A204.1 (cell line): ENCODE measurements around the gene MBD3L5.
"Not testable (repeated sequence)": the region's sequence is repeated elsewhere in the genome, so short reads cannot be mapped to it uniquely, and the experiment has no call there.

ENCODE experiments used
- FAIRE-seq: peaks from 2 replicates; lab custom pipeline; 2012; peaks lifted over from hg19 to GRCh38; lab: Jason Lieb, UNC

MBD3L5 gene

DNA sequence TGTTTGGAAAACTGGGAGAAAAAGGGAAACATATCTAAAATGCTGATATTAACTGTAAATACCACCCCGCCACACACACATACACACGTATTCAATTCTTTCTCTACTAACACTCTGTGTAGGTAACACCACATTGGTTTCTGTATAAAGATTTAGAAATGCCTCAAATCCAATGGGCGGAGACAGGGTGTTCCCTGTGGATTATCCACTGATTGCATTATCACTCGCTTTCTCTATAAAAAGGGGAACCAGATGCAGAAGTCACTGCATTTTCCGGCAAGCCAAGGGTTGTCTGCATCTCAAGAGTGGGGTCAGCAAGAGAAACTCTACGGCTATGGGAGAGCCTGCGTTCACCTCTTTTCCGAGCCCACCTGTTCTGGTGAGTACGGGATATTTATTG, at the start of gene MBD3L5:
MBD3L5 (plus strand) TSS at position 301 of the 400 bp plus-strand sequence; CDS start at position 335, 34 bp downstream.
- not testable (repeated sequence) for FAIRE-seq

- FAIRE-seq, result no peak
Measured at GRCh38 chr19:6983448-6983847, 46.9 kb upstream of the MBD3L5 start.

- no peak for FAIRE-seq
Measured at GRCh38 chr19:6987850-6988249, 42.5 kb upstream of the MBD3L5 start.

DNA sequence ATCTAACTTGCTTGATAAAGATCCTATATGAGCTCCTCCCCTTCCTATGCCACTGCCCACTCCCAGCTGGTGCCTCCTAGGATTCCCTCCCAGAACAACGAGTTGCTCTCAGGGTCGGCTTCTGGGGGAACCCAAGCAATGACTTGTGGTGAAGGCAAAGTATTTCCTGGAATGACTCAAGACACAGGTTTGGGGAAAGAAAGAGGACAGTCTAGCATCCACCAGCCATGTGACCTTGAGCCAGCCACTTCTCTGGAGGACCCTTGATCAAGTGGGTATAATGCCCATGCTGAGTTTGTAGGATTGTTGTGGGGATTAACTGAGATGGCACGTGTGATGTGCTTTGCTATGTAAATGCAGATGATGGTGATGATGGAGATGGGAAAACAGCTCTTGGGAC, 42.1 kb upstream of the MBD3L5 start:
- FAIRE-seq, result no peak

DNA sequence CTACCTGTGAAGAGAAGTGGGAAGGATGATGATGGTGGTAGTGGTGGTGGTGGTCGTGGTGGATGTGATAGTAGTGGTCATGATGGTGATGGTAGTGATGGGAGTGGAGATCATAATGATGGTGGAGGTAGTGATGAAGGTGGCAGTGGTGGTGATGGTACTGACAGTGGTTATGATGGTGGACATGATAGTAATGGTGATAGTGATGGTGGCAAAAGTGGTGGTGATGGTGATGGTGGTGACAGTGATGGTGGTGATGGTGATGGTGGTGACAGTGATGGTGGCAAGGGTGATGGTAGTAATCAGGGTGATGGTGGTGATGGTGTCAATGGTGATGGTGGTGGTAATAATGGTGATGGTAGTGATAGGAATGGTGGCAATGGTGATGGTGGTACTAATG, 35.3 kb upstream of the MBD3L5 start:
- FAIRE-seq, result no peak

DNA sequence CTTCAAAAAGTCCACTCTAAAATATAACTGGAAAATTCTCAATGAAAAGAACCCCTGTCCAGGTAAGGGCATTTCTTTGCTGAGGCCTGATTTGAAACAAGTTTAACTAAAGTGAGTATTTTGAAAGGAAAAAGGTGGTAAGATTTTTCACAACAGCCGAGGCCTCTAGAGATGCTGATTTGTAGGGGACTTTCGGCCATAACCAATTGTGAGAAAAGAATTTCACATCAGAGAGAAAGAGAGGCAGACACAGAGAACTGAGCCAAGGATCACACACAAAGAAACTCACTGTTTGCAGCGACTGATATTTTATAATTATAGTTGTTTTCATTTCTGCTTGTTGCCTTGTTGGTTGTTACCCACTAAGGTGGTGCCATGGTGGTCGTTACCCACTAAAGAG, 33.6 kb upstream of the MBD3L5 start:
- FAIRE-seq, result no peak

- FAIRE-seq, result no peak
Measured at GRCh38 chr19:6997679-6998445, 32.5 kb upstream of the MBD3L5 start.

DNA sequence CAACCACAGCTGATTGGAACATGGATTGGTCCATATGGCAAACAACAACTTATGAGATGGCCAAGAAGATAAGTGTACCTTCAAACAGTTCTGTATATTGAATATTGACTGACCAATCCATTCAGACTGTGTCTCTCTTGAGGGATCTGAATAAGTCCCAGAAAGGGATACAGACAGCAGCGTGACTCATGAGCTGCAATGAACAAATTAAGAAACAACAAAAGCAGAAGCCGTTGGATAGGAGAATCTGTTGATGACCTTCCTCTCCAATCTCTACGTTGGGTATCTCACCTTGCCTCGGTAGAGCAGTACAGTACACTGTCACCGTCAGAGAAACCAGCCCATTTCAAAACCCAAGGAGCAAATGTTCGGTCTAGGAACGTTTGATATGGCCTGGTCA, 30.4 kb upstream of the MBD3L5 start:
- no peak for FAIRE-seq

GRCh38 chr19:7000333-7000732, 30.0 kb upstream of the MBD3L5 start:
- no peak for FAIRE-seq

DNA sequence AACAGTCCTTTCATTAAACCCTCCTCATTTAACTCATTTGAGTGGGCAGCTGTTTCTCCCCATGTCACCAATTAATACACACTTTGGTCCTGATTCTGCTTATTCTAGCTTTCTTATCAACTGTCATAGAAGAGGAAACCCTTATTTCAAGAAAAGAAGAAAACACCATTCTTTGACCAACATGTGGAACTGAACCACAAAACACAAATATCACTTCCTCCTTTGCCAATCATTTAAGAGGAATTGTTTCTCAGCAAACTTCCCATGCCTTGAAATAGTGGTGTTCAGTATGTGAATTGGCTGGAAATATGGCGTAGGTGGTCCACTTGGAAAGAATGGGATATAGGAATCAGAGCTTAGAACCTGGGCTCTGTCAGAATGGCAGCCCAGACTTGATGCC, 29.6 kb upstream of the MBD3L5 start:
- FAIRE-seq, result no peak

DNA sequence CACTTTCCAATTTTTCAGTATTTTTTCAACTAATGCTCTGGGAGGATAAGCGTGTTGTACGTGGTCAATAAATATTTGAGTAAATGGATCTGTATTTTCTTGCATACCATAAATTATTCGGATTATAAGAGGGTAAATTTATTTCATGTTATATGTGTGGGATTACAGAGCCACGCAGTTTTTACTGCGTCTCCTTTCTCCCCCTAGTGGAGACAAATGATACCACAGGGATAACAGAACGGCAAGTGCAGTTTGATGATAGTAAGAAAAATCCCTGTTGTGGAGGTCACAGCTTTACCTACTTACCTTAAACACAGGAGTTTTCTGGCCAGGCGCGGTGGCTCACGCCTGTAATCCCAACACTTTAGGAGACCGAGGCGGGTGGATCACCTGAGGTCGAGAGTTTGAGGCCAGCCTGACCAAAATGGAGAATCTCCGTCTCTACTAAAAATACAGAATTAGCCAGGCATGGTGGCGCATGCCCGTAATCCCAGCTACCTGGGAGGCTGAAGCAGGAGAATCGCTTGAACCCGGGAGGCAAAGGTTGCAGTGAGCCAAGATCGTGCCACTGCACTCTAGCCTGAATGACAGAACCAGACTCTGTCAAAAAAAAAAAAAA, 26.0 kb upstream of the MBD3L5 start:
- peak; percentile 70 for FAIRE-seq

GRCh38 chr19:7006135-7006704, 24.2 kb upstream of the MBD3L5 start:
- FAIRE-seq, result no peak

DNA sequence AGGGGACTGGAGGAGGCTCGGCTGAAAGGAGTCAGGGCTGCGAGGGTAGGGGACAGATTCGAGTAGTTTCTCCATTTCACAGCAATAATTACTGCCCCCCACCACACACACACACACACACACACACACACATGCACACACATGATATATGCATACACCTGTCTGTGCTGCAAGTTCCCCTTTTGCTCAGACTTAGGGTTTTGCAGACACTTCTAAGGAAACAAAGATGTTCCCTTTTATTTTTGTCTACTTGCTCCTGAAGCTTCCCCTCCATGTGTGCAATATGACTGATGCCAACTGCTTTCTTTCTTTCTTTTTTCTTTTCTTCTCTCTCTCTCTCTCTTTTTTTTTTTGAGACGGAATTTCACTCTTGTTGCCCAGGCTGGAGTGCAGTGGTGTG, 22.5 kb upstream of the MBD3L5 start:
- no peak for FAIRE-seq

GRCh38 chr19:7010722-7011593, 19.4 kb upstream of the MBD3L5 start:
- FAIRE-seq, result no peak

GRCh38 chr19:7013678-7014077, 16.7 kb upstream of the MBD3L5 start:
- FAIRE-seq, result no peak

DNA sequence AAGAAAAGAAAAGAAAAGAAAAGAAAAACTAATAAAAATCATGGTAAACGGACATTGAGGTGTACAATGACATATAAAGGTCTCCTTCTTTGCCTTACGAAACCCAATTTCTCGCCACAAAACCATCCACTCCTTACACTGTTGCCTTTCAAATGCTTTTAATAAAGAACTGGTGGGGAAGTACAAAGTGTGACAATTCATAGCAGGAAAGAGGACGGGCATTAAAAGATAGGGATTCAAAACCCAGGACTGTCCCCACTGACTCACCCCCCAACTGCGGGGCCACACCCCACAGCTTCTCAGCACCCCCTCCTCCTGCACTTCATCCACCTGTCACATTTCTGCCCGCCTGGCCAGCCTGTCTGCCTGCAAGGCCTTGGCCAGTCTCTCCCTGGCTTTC, 11.6 kb upstream of the MBD3L5 start:
- no peak for FAIRE-seq

DNA sequence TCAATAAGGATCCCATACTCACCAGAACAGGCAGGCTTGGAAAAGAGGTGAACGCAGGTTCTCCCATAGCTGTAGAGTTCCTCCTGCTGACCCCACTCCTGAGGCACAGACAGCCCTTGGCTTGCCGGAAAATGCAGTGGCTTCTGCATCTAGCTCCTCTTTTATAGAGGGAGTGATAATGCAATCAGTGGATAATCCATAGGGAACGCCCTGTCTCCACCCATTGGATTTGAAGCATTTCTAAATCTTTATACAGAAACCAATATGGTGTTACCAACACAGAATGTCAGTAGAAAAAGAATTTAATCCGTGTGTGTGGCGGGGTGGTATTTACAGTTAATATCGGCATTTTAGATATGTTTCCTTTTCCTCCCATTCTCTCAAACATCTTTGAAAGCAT, 9.0 kb upstream of the MBD3L5 start, which contains the start of gene MBD3L2B:
MBD3L2B (minus strand) TSS at position 101 of the 400 bp plus-strand sequence; CDS start at position 67, 34 bp downstream.
- not testable (repeated sequence) for FAIRE-seq

DNA sequence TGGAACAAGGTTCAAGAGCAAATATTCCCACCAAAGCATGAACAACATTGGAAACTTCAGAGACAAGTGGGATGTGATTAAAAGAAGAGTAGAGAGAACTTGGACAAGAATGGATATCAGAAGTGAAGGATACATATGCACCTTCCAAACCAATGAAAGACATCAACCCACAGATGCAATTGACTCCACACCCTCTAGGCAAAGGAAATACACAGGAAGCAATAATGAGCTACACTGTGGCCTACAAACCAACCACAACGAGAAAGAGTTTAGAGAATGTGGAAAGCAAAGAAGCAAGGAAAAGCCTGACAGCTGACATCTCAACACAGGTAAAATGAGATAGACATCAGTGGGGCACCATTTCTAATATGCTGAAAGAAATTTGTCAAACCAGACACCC, 1.6 kb upstream of the MBD3L5 start:
- not testable (repeated sequence) for FAIRE-seq

GRCh38 chr19:7040079-7040478, 9.7 kb downstream of the MBD3L5 start, which contains the start of gene MBD3L4:
TSS of gene MBD3L4 (minus strand) at chr19:7040179. CDS start at chr19:7040144, 35 bp downstream.
- not testable (repeated sequence) for FAIRE-seq

DNA sequence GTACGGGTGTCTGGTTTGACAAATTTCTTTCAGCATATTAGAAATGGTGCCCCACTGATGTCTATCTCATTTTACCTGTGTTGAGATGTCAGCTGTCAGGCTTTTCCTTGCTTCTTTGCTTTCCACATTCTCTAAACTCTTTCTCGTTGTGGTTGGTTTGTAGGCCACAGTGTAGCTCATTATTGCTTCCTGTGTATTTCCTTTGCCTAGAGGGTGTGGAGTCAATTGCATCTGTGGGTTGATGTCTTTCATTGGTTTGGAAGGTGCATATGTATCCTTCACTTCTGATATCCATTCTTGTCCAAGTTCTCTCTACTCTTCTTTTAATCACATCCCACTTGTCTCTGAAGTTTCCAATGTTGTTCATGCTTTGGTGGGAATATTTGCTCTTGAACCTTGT, 11.2 kb downstream of the MBD3L5 start:
- FAIRE-seq, result not testable (repeated sequence)

DNA sequence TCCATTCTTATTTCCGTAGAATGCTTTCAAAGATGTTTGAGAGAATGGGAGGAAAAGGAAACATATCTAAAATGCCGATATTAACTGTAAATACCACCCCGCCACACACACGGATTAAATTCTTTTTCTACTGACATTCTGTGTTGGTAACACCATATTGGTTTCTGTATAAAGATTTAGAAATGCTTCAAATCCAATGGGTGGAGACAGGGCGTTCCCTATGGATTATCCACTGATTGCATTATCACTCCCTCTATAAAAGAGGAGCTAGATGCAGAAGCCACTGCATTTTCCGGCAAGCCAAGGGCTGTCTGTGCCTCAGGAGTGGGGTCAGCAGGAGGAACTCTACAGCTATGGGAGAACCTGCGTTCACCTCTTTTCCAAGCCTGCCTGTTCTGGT, 18.6 kb downstream of the MBD3L5 start, which contains the start of gene MBD3L2:
MBD3L2 (plus strand) TSS at position 301 of the 400 bp plus-strand sequence; CDS start at position 354, 53 bp downstream.
- FAIRE-seq, result not testable (repeated sequence)

- not testable (repeated sequence) for FAIRE-seq
Measured at GRCh38 chr19:7051421-7051820, 21.0 kb downstream of the MBD3L5 start.
